ENCODE results near the gene ABLIM3.

Gene ABLIM3

GRCh38 chr5:149219584-149219983 lies 78.3 kb downstream of the ABLIM3 start:
- no peak for DNase-seq (ENCODE audit: low spot score)

GRCh38 chr5:149220750-149221149 lies 79.5 kb downstream of the ABLIM3 start:
- DNase-seq (ENCODE audit: low spot score) = no peak

- DNase-seq (ENCODE audit: low spot score) = no peak
Measured at GRCh38 chr5:149221326-149221725, 80.0 kb downstream of the ABLIM3 start.

DNA sequence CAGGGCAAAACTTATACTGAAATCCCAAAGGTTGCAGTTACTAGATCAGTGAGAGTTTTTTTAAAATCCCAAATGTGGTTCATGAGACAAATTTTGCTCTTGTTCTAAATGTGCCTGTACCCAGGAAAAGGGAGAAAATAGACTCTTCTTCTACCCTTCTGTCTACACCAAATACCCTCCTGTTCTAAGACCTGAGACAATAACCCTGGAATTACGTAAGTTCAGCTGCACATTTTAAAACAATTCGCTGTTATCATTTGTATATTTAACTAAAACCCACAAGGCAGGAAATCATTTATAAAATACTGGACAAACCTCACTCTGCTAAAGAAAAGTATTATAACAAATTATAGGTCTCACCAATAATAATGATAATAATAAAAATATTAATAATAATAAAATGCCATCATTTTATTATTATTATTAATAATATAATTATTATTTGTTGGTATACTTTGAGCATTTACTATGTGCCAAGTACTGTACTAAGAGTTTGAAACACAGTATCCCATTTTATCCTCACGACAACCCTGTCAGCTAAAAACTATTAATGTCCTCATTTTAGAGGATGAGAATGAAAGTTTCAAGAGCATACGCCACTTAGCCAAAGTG lies 80.5 kb downstream of the ABLIM3 start:
- DNase-seq (ENCODE audit: low spot score) = no peak

- DNase-seq (ENCODE audit: low spot score) = peak; percentile 5
Measured at GRCh38 chr5:149223081-149223848, 82.0 kb downstream of the ABLIM3 start.

DNA sequence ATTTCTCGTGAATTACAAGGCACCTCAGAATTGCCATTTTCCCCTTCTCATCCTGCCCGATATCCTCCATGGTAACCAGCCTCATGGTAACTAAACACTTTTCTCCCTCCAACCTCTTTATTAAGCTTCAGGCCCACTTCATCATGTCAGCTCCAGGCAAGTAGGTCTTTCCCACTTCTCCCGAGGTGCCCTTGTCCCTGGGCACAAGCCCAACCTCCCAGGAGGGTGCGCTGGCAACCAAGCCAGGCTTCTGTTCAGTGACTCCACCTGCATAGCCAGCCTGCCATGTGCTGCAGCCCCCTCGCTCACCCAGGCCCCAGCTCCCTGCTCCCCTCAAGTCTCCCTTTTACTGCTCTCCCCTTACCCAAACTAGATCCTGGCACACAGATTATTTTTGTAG lies 83.0 kb downstream of the ABLIM3 start:
- no peak for DNase-seq (ENCODE audit: low spot score)

DNA sequence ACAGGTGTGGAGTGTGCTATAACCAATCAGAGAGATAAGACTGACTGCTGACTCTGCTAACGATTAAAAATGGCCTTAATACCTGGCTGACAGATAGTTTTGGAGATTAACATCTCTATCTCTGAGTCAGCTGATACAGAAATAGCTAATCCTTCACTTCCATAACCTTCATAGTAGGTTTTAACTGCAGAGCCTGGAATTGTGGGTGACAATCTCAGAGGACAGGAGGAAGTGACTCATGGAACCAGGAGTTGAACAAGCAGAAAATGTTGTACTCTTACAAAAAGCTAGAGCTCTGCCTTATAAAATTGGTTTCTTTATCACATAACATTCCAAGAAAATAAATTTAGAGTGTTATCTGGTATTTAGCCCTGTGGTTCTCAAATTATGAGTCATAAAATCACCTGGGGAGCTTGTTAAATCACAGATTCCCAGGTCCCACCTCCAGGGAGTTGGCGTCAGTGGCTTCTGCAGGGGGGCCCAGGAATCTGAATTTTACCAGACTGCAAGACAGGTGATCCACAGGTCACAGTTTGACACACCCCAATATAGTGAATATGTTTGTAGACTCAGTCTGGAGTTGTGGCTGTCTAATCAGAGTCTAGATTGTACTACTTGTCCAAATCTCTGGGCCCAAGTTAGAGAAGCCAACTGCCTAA lies 86.0 kb downstream of the ABLIM3 start:
- no peak for DNase-seq (ENCODE audit: low spot score)

- DNase-seq (ENCODE audit: low spot score) = peak; percentile 11
Measured at GRCh38 chr5:149228618-149229297, 87.5 kb downstream of the ABLIM3 start.

- no peak for DNase-seq (ENCODE audit: low spot score)
Measured at GRCh38 chr5:149229298-149229937, 88.1 kb downstream of the ABLIM3 start.

- no peak for DNase-seq (ENCODE audit: low spot score)
Measured at GRCh38 chr5:149235841-149236240, 94.5 kb downstream of the ABLIM3 start.

DNA sequence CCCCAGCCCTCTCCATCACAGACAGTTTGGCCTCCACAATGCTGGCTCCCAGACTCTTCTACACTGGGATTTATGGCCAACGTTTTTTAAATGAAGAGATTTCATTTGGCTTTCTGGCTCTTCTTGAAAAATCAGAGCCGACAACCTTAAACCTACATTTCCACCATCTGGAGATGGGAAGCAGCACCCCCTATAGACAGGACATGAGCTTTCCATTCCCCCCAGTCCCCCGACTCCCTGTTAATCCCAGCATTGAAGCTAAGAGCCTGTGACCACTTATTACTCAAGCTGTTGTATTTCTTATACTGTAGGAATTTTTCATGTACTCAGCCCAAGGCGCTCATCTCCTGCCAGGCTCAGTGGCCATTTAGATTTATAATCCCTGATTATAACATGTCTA lies 96.4 kb downstream of the ABLIM3 start:
- DNase-seq (ENCODE audit: low spot score) = no peak

GRCh38 chr5:149238540-149238939 lies 97.2 kb downstream of the ABLIM3 start:
- no peak for DNase-seq (ENCODE audit: low spot score)

DNA sequence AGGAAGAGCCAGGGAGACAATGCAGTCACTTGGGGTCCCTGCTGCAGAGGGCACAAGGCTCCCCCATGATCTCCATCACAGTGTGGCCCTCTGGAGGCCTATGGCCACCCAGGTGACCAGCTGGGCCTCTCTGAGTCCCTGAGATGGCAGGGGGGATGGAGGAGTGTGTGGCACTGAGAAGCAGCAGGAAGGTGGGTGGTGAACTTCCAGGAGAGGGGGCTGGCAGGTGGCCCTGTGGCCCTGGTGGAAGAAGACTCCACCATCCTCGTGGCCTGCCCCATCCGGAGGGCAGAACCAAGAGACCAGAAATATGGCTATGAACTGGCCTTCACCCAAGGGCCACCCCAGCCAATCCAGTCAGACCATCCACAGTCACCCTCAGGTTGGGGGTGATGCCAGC lies 98.6 kb downstream of the ABLIM3 start:
- no peak for DNase-seq (ENCODE audit: low spot score)

DNA sequence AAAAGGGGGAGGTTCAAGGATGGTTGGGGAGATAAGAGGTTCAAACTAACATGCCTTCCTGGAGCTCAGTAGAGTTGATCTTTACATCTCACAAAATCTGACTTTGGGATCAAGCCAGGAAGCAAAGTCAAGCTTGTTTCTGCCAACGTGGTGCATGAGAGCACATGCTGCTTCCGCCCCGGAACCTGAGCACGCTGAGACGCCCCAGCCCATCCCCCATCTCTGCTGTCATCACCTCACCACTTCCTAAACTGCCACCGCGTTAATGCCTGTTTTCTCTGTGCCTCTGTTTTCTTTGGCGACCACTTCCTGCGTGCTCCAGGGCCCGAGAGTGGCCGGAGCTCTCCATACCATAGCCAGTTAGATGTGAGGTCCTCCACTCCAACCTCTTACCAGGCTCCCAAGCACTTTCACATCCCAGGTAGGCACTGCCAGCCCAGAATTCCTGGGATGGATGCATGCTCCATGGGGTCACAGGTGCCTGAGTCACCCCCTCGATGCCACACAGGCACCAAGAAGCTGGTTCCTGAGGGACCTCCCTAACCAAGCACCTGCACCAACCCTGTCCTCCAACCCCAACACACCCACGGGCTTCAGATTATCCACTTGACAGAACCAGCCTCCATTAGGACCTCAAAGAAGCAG lies 99.2 kb downstream of the ABLIM3 start:
- DNase-seq (ENCODE audit: low spot score) = no peak

DNA sequence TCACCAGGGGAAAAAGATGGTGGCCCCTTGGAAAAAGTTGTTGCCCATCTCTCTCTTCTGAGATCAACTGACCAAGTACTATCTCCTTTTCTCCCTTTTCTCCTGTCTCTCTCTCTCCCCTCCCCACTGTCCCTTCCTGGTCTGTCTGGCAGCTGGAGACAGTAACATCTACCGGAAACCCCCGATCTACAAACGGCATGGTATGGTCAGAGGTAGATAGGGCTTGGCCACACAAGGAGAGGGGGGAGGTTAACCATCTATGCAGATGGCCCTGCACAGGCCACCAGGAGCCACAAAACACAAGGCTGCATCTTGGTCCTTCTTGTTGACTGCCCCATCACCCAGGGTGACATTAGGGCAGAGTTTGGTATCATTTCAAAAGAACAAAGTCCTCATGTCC lies 101.0 kb downstream of the ABLIM3 start:
- no peak for DNase-seq (ENCODE audit: low spot score)

DNA sequence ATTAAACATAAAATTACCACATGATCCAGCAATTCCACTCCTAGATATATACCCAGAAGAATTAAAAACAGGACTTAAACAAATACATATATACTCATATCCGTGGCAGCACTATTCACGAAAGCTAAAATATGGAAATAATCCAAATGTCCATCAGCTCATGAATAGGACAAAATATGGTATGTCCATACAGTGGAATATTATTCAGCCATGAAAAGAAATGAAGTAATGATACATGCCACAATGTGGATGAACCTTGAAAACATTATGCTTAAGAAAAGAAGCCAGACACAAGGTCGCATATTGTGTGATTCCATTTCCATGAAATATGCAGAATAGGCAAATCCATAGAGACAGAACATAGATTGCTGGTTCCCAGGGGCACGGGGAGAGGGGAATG lies 105.6 kb downstream of the ABLIM3 start:
- no peak for DNase-seq (ENCODE audit: low spot score)

GRCh38 chr5:149247726-149248125 lies 106.4 kb downstream of the ABLIM3 start:
- no peak for DNase-seq (ENCODE audit: low spot score)

- no peak for DNase-seq (ENCODE audit: low spot score)
Measured at GRCh38 chr5:149251546-149251945, 110.3 kb downstream of the ABLIM3 start.

- no peak for DNase-seq (ENCODE audit: low spot score)
Measured at GRCh38 chr5:149254506-149254905, 113.2 kb downstream of the ABLIM3 start.

- DNase-seq (ENCODE audit: low spot score) = no peak
Measured at GRCh38 chr5:149256451-149256850, 115.2 kb downstream of the ABLIM3 start.

DNA sequence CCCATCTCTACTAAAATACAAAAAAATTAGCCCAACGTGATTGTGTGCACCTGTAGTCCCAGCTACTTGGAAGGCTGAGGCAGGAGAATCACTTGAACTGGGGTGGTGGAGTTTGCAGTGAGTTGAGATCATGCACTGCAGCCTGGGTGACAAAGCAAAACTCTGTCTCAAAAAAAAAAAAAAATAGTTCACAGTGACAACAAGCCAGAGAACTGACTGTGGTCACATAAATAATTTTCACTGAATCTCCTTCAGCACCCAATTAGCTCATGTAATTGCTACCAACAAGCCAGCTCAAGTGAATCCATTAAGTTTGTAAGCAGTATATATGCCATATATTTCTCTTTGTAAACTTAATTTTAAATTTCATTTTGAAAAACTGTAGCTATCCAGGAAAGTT lies 115.8 kb downstream of the ABLIM3 start:
- no peak for DNase-seq (ENCODE audit: low spot score)

Measured in NAMALWA (cell line).